Caco-2 (cell line): ENCODE results near the gene RASEF. TPM values are rescaled to one million over a fixed set of nuclear protein-coding genes. Genes with fewer than 3 reads are reported as not detected.

Experiments
- BruUV-seq: library from RNA; stranded (reverse); fragments of 400-500 nt; replicated peaks from 2 replicates; lab custom pipeline; 2021; lab: Mats Ljungman, UMichigan
- CTCF ChIA-PET: fragments of 300-600 bp; sonication (Branson Sonifier 250); formaldehyde crosslinking; loops from one replicate; lab custom pipeline; 2022; ENCODE audit warnings: antibody characterized with exemption; lab: Charles Lee
- POLR2A ChIA-PET: fragments of 300-600 bp; sonication (Branson Sonifier 250); formaldehyde crosslinking; loops from one replicate; lab custom pipeline; 2022; ENCODE audit warnings: antibody characterized with exemption; lab: Charles Lee
- DNase-seq, 2 experiments: peaks; one replicate each; pipeline versions ENCODE4 v3.0.0 to v3.0.0-alpha.2; 2020 to 2022
- H3K27me3 ChIP-seq: replicated peaks from 2 replicates; pipeline ENCODE4 v1.6.0; 2011; ENCODE audit warnings: low read length; ENCODE audit not compliant: control insufficient read depth, insufficient read depth
- H3K36me3 ChIP-seq: 2 replicates; pipeline ENCODE4 v1.5.1; 2011; ENCODE audit warnings: low read length; ENCODE audit not compliant: control insufficient read depth, insufficient read depth
- H3K4me1 ChIP-seq: fragments of 250-450 bp; sonication (Bioruptor Pico); 2 replicates; pipeline ENCODE4 v1.5.1; 2020; ENCODE audit warnings: mild to moderate bottlenecking
- H3K4me3 ChIP-seq: 2 replicates; pipeline ENCODE4 v1.5.1; 2011; ENCODE audit warnings: low read depth, mild to moderate bottlenecking, control low read depth, low read length
- H3K9me3 ChIP-seq: fragments of 250-450 bp; sonication (Bioruptor Pico); 2 replicates; pipeline ENCODE4 v1.5.1; 2020; ENCODE audit warnings: mild to moderate bottlenecking, moderate library complexity
- H3K27ac Mint-ChIP-seq: one replicate; pipeline ENCODE4 v1.8.0; 2022; ENCODE audit warnings: mixed read lengths; ENCODE audit not compliant: unreplicated experiment
- H3K27me3 Mint-ChIP-seq: one replicate; pipeline ENCODE4 v1.8.0; 2022; ENCODE audit warnings: mixed read lengths; ENCODE audit not compliant: insufficient read depth, unreplicated experiment
- H3K36me3 Mint-ChIP-seq: one replicate; pipeline ENCODE4 v1.8.0; 2022; ENCODE audit warnings: mild to moderate bottlenecking, mixed read lengths; ENCODE audit not compliant: insufficient read depth, unreplicated experiment
- H3K4me1 Mint-ChIP-seq: one replicate; pipeline ENCODE4 v1.8.0; 2022; ENCODE audit warnings: low read depth, mixed read lengths; ENCODE audit not compliant: unreplicated experiment
- H3K4me3 Mint-ChIP-seq: one replicate; pipeline ENCODE4 v1.8.0; 2022; ENCODE audit warnings: mild to moderate bottlenecking, moderate library complexity, mixed read lengths; ENCODE audit not compliant: unreplicated experiment
- H3K9me3 Mint-ChIP-seq: one replicate; pipeline ENCODE4 v1.8.0; 2022; ENCODE audit warnings: mixed read lengths; ENCODE audit not compliant: unreplicated experiment
- intact Hi-C: fragments of 100-400 bp; cut with micrococcal nuclease; formaldehyde crosslinking; loops from one replicate; pipeline ENCODE4 v1.10.0; 2022; ENCODE audit not compliant: unreplicated experiment
- total RNA-seq: library from RNA; stranded (reverse); gene quantifications from 2 replicates; pipeline ENCODE4 v1.2.3, GENCODE V29; 2022
- TF ChIP-seq, protein P1 (sequence below), 2 experiments: fragments of 200-600 bp in 1 of 2; IDR thresholded peaks; 1 replicate in 1 of 2; 2 replicates in 1 of 2; pipeline versions ENCODE4 v1.5.1 to v1.8.0; 2011 to 2022; ENCODE audit warnings: antibody characterized with exemption in 1 of 2, control low read depth in 1 of 2, inconsistent platforms in 1 of 2, low read depth in 1 of 2, low read length in 1 of 2, mild to moderate bottlenecking in 1 of 2, moderate library complexity in 1 of 2; ENCODE audit not compliant: insufficient read depth in 1 of 2, severe bottlenecking in 1 of 2, unreplicated experiment in 1 of 2

RASEF gene
- total RNA-seq, 1 experiment from 2014 or later = 0.32 TPM

DNA sequence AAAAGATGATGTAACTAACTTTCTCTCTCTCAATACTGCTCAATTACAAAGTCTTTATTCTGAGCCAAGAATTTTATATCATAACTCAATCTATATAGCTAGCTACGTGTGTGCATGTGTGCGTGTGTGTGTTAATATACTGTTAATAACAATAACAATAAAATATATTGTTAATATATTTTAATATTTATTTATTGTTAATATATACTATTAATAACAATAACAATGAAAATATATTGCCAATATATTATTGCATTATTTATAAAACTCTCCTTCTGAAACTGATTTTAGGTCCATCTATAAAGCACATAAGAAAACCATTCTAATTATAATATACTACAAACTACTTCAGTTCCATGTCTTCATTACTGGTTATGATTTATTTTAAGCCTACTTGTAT, 60.6 kb downstream of the RASEF start:
- H3K9me3 ChIP-seq = no peaks in the 10 kb centered on the region
- CTCF ChIA-PET = no interaction called here
- no peaks in the 10 kb centered on the region for H3K27me3 ChIP-seq
- H3K27ac Mint-ChIP-seq = no peak overlapping the region
- H3K4me3 ChIP-seq = no peak overlapping the region
- H3K4me3 Mint-ChIP-seq = no peak overlapping the region
- H3K4me1 ChIP-seq = no peaks in the 10 kb centered on the region
- no peaks in the 10 kb centered on the region for H3K27me3 Mint-ChIP-seq
- POLR2A ChIA-PET = no interaction called here
- no peaks in the 10 kb centered on the region for H3K9me3 Mint-ChIP-seq
- H3K36me3 ChIP-seq = no peaks in the 10 kb centered on the region
- H3K36me3 Mint-ChIP-seq = no peaks in the 10 kb centered on the region
- BruUV-seq = no TSS peak
- no peaks in the 10 kb centered on the region for H3K4me1 Mint-ChIP-seq
- intact Hi-C loops = no loop called here
- DNase-seq = no peak
- TF ChIP-seq, protein P1, sequence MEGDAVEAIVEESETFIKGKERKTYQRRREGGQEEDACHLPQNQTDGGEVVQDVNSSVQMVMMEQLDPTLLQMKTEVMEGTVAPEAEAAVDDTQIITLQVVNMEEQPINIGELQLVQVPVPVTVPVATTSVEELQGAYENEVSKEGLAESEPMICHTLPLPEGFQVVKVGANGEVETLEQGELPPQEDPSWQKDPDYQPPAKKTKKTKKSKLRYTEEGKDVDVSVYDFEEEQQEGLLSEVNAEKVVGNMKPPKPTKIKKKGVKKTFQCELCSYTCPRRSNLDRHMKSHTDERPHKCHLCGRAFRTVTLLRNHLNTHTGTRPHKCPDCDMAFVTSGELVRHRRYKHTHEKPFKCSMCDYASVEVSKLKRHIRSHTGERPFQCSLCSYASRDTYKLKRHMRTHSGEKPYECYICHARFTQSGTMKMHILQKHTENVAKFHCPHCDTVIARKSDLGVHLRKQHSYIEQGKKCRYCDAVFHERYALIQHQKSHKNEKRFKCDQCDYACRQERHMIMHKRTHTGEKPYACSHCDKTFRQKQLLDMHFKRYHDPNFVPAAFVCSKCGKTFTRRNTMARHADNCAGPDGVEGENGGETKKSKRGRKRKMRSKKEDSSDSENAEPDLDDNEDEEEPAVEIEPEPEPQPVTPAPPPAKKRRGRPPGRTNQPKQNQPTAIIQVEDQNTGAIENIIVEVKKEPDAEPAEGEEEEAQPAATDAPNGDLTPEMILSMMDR (IDR thresholded peaks at IDR 0.05; ENCODE audit: insufficient read depth in 1 of 2, low read depth in 1 of 2, low read length in 1 of 2, severe bottlenecking in 1 of 2, unreplicated experiment in 1 of 2) = no peak

- H3K4me1 ChIP-seq = no peaks in the 10 kb centered on the region
- Mint-ChIP-seq H3K36me3 (no peaks in the 10 kb centered on the region), H3K9me3 (no peaks in the 10 kb centered on the region), H3K27me3 (no peaks in the 10 kb centered on the region), H3K27ac (no peak overlapping the region), H3K4me3 (no peak overlapping the region), H3K4me1 (no peaks in the 10 kb centered on the region)
- no peak overlapping the region for H3K4me3 ChIP-seq
- TF ChIP-seq, protein P1 (IDR thresholded peaks at IDR 0.05; ENCODE audit: insufficient read depth in 1 of 2, low read depth in 1 of 2, low read length in 1 of 2, severe bottlenecking in 1 of 2, unreplicated experiment in 1 of 2) = no peak
- H3K9me3 ChIP-seq = no peaks in the 10 kb centered on the region
- DNase-seq = no peak
- no peaks in the 10 kb centered on the region for H3K36me3 ChIP-seq
- CTCF ChIA-PET = no interaction called here
- BruUV-seq = no TSS peak
- intact Hi-C loops = no loop called here
- no peaks in the 10 kb centered on the region for H3K27me3 ChIP-seq
- POLR2A ChIA-PET = no interaction called here
Measured at GRCh38 chr9:83000765-83001164, 62.2 kb downstream of the RASEF start.

- no peaks in the 10 kb centered on the region for H3K27me3 ChIP-seq
- H3K9me3 ChIP-seq = no peaks in the 10 kb centered on the region
- no peaks in the 10 kb centered on the region for H3K36me3 ChIP-seq
- no peak overlapping the region for H3K4me3 ChIP-seq
- H3K4me1 ChIP-seq = no peaks in the 10 kb centered on the region
- ChIA-PET POLR2A (no interaction called here), CTCF (no interaction called here)
- Mint-ChIP-seq H3K27ac (no peak overlapping the region), H3K36me3 (no peaks in the 10 kb centered on the region), H3K4me3 (no peak overlapping the region), H3K4me1 (no peaks in the 10 kb centered on the region), H3K9me3 (no peaks in the 10 kb centered on the region), H3K27me3 (no peaks in the 10 kb centered on the region)
- DNase-seq = no peak
- intact Hi-C loops = no loop called here
- BruUV-seq = no TSS peak
- TF ChIP-seq, protein P1 (IDR thresholded peaks at IDR 0.05; ENCODE audit: insufficient read depth in 1 of 2, low read depth in 1 of 2, low read length in 1 of 2, severe bottlenecking in 1 of 2, unreplicated experiment in 1 of 2) = no peak
Measured at GRCh38 chr9:82998409-82998808, 64.5 kb downstream of the RASEF start.
